ENCODE results near the gene MRPL2. TPM values are rescaled to one million over a fixed set of nuclear protein-coding genes. Genes with fewer than 3 reads are reported as not detected.

MRPL2 gene
- total and polyA plus RNA-seq, 2 of the 8 experiments (the other 6 are each of a cell fraction or from before 2014, with no cell fraction given), result 58.7 to 99.9 TPM

DNA sequence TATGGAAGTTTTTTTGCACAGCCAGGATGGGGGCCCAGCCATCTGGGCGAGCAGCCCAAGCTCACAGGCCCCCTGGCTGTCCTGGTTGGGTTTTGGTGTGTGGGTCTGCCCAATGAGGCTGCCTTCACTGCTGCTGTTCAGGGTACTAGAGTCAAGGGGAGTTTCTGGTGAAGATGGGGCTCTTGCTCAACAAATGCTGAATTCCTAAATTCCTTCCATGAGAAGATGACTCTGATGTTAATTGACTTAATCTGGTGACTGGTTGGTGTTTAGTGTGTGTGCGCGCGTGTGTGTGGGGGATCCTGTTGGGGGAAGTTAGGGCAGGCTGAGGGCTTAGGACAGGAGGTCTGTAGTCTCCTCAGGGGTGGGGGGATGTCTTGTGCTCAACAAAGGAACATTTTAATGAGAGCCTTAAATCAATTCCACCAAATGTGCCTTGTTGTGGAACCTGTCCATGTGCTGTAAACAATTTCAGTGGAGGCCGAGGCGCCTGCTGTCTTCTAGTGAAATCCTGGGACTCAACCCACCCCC, 18.8 kb upstream of the MRPL2 start:
- H3K9me3 ChIP-seq (ENCODE audit: insufficient read depth in 2 of 2, low read depth in 1 of 2, low read length in 1 of 2), result no peaks in the 10 kb centered on the region
- no peak for TF ChIP-seq SIN3A (conservative IDR thresholded peaks at IDR 0.05 in 1 of 2, IDR thresholded peaks at IDR 0.05 in 1 of 2; ENCODE audit: low read depth in 1 of 2, low read length in 2 of 2)
- 0 out of 2 replicates have a peak, but pooled peaks have one; percentile 24 for TF ChIP-seq POLR2AphosphoS5 (IDR thresholded peaks at IDR 0.05; ENCODE audit: low read depth, low read length)
- peak; percentile 59; the same call in 1 of the 2 replicates for TF ChIP-seq CEBPB (IDR thresholded peaks at IDR 0.05; ENCODE audit: low read depth, low read length)
- no peak overlapping the region for H4K5ac ChIP-seq (ENCODE audit: insufficient read length, low read depth, low read length)
- H3K79me1 ChIP-seq (ENCODE audit: low read depth, low read length), result peaks cover 15% of the 10 kb centered on the region
- H2BK15ac ChIP-seq (ENCODE audit: low read length), result 0 out of 2 replicates have a peak overlapping the region, but pooled peaks have one; percentile 46
- H3K56ac ChIP-seq (replicated peaks; ENCODE audit: insufficient read length, low read depth, low read length), result no peak overlapping the region
- peaks cover 15 to 18% of the 10 kb centered on the region in 2 experiments for H4K20me1 ChIP-seq (replicated peaks in 1 of 2; ENCODE audit: control insufficient read depth in 1 of 2, insufficient read depth in 2 of 2, low read length in 2 of 2)
- DNase-seq (ENCODE audit: low read depth in 1 of 2, low spot score in 2 of 2) (no peak), FAIRE-seq (no peak)
- no peak overlapping the region for H2AFZ ChIP-seq (ENCODE audit: low read length)
- H3K27me3 ChIP-seq (replicated peaks in 1 of 4; ENCODE audit: control insufficient read depth in 3 of 4, extremely low read depth in 1 of 4, insufficient read depth in 3 of 4, low read length in 3 of 4), result 0 out of 7 replicates have a peak, but pooled peaks cover 0 to 2% (median 0%) of the 10 kb centered on the region in 4 experiments
- no peak overlapping the region for H4K8ac ChIP-seq (ENCODE audit: extremely low read depth, insufficient read depth, low read length)
- no peak overlapping the region for H2BK12ac ChIP-seq (ENCODE audit: low read depth, low read length)
- no peak overlapping the region for H2BK120ac ChIP-seq (replicated peaks; ENCODE audit: low read depth, low read length)
- peaks cover 10% of the 10 kb centered on the region; the same call in 1 of the 2 replicates for H3K23me2 ChIP-seq (ENCODE audit: low read depth, low read length)
- no peak overlapping the region for H3K14ac ChIP-seq (ENCODE audit: insufficient read length)
- H3K27ac ChIP-seq (ENCODE audit: low read depth, low read length), result no peak overlapping the region
- H2AK5ac ChIP-seq (ENCODE audit: low read depth, low read length), result no peak overlapping the region; the same call in 1 of the 2 replicates
- H3K4ac ChIP-seq (replicated peaks; ENCODE audit: insufficient read length, low read depth, low read length), result no peak overlapping the region
- WGBS, 2 experiments (ENCODE audit: extremely low coverage in 1 of 2, insufficient coverage in 1 of 2, insufficient read length in 1 of 2, insufficient replicate concordance in 2 of 2, low coverage in 1 of 2, low lambda C conversion rate in 2 of 2, missing lambda C conversion rate in 1 of 2), result 67% methylated on average over 6 of the region's 6 CpGs; no CpG with 5 or more reads in 1 of the 2 experiments
- H4K91ac ChIP-seq (replicated peaks; ENCODE audit: insufficient read length, low read length), result no peak overlapping the region
- H3K18ac ChIP-seq (ENCODE audit: extremely low read depth, low read length), result peak overlapping the region; percentile 32; the same call in 1 of the 2 replicates
- H3K4me2 ChIP-seq (ENCODE audit: insufficient read depth in 1 of 2, low read depth in 2 of 2, low read length in 2 of 2), result peak overlapping the region; percentile 68 to 72
- H3K36me3 ChIP-seq (ENCODE audit: control insufficient read depth in 2 of 4, insufficient read depth in 4 of 4, low read length in 3 of 4), result peaks cover 0 to under 1% (median 0%) of the 10 kb centered on the region in 4 experiments; a peak in 2 of 8 replicates
- H2BK5ac ChIP-seq (ENCODE audit: low read depth, low read length), result no peak overlapping the region
- H3K23ac ChIP-seq (ENCODE audit: insufficient read length), result no peak overlapping the region
- peak overlapping the region; percentile 84 to 95 (median 94); a peak in 7 of 8 replicates for H3K4me3 ChIP-seq (ENCODE audit: extremely low read depth in 1 of 4, insufficient read depth in 2 of 4, low read depth in 3 of 4, low read length in 4 of 4)
- H3K4me1 ChIP-seq (replicated peaks in 1 of 4; ENCODE audit: control insufficient read depth in 3 of 4, insufficient read depth in 4 of 4, low read length in 3 of 4), result peaks cover 6 to 19% (median 10%) of the 10 kb centered on the region in 4 experiments; a peak in 6 of 7 replicates
- peak overlapping the region in 1 of 4 experiments; percentile 16; a peak in 2 of 7 replicates for H3K9ac ChIP-seq (replicated peaks in 1 of 4; ENCODE audit: extremely low read depth in 1 of 4, low read depth in 3 of 4, low read length in 3 of 4)
- H2BK20ac ChIP-seq (ENCODE audit: low read length), result no peak overlapping the region
- CTCF ChIA-PET (ENCODE audit: partially characterized antibody), result interaction anchor here (0.6 to 4.8 kb wide), 8 partner anchors 7 to 96 kb away, joined by 3 to 40 read pairs (median 12); no protein-coding TSS in a partner anchor
- peaks cover 12 to 61% of the 10 kb centered on the region in 2 experiments for H3K79me2 ChIP-seq (ENCODE audit: control insufficient read depth in 1 of 2, insufficient read depth in 2 of 2, low read length in 2 of 2)
- POLR2A ChIA-PET (ENCODE audit: partially characterized antibody), result interaction anchor here (0.9 to 5.0 kb wide), 12 partner anchors 9 to 102 kb away, joined by 3 to 43 read pairs (median 9); partner anchors contain the start of genes CUL7, KLC4, MRPL2 and SRF
